ENCODE results near the gene GRID1. TPM values are rescaled to one million over a fixed set of nuclear protein-coding genes. Genes with fewer than 3 reads are reported as not detected.

GRID1 gene
- total and polyA plus RNA-seq, 10 of the 15 experiments (the other 5 are each of a cell fraction or from before 2014, with no cell fraction given) = 0.04 to 0.62 (median 0.08) TPM; not detected in 5

DNA sequence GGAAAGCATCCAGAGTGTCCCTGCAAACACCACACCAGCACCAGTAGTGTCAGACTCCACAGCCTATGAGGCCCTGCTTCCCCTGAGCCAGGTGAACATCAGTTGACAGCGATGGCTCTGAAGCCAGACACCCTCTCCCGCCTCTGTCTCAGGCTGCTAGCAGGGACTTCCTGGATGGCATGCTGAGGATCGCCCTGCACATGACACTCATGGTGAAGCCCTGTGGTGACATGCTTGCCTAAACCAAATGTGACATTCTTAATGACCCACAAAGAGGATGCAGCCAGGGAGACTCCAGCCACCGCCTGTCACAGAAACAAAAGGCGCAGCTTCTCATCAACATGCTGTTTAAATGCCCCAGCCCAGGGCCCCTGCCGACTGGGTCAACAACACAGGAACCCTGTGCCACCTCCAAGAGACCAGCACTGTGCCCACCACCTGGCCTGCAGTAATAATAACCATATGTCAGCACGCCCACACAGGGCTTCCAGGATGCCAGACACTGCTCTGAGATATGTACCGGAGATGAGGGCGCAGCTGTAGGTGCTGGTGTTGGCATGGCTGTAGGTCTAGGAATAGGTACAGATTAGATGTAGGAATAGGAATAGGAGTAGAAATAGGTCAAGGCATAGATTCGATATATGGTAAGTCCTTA lies 81.3 kb downstream of the GRID1 start:
- Histone ChIP-seq H3K4me2 (ENCODE audit: control insufficient read depth, insufficient read depth) (no peak overlapping the region), H4K20me1 (ENCODE audit: control insufficient read depth, insufficient read depth) (no peaks in the 10 kb centered on the region; the same call in 1 of the 2 replicates), H3K27ac (ENCODE audit: control insufficient read depth, insufficient read depth) (no peak overlapping the region), H3K36me3 (ENCODE audit: control insufficient read depth in 2 of 2, insufficient read depth in 2 of 2, low read length in 1 of 2) (no peaks in the 10 kb centered on the region), H3K4me1 (ENCODE audit: control insufficient read depth, insufficient read depth, low read length) (no peaks in the 10 kb centered on the region), H3K9ac (ENCODE audit: control insufficient read depth, insufficient read depth, low read length) (no peak overlapping the region), H3K27me3 (replicated peaks in 1 of 2; ENCODE audit: control insufficient read depth in 2 of 2, insufficient read depth in 2 of 2, low read length in 1 of 2) (no peaks in the 10 kb centered on the region; a peak in 1 of 4 replicates), H3K9me3 (replicated peaks; ENCODE audit: control insufficient read depth, insufficient read depth, low read length) (no peaks in the 10 kb centered on the region), H3K79me2 (ENCODE audit: control insufficient read depth, insufficient read depth, low read length) (no peaks in the 10 kb centered on the region), H2AFZ (ENCODE audit: control insufficient read depth, low read depth, low read length) (no peak overlapping the region), H3K4me3 (no peak overlapping the region)
- BruUV-seq (replicated peaks) = no TSS peak
- ATAC-seq = no peak
- in situ Hi-C loops (cut with MboI) = no loop called here
- ChIA-PET RAD21 (ENCODE audit: unreplicated experiment) (no interaction called here), SMC1A (ENCODE audit: uncharacterized antibody, unreplicated experiment) (no interaction called here), CTCF (no interaction called here), POLR2A (no interaction called here)
- TF ChIP-seq GABPA (IDR thresholded peaks at IDR 0.05; ENCODE audit: low read depth) (no peak), HDGF (IDR thresholded peaks at IDR 0.05) (no peak), KDM1A (IDR thresholded peaks at IDR 0.05; ENCODE audit: borderline replicate concordance) (no peak), MYC (IDR thresholded peaks at IDR 0.05; ENCODE audit: insufficient read depth, insufficient read length, insufficient replicate concordance, low read length, severe bottlenecking) (no peak), CBX3 (IDR thresholded peaks at IDR 0.05; ENCODE audit: borderline replicate concordance, low read depth) (no peak), FOS (IDR thresholded peaks at IDR 0.05; ENCODE audit: borderline replicate concordance, extremely low read depth, insufficient read length) (no peak), ZNF217 (IDR thresholded peaks at IDR 0.05) (no peak), YY1 (IDR thresholded peaks at IDR 0.05; ENCODE audit: low read depth, low read length) (no peak)
- TF ChIP-seq, protein P1, sequence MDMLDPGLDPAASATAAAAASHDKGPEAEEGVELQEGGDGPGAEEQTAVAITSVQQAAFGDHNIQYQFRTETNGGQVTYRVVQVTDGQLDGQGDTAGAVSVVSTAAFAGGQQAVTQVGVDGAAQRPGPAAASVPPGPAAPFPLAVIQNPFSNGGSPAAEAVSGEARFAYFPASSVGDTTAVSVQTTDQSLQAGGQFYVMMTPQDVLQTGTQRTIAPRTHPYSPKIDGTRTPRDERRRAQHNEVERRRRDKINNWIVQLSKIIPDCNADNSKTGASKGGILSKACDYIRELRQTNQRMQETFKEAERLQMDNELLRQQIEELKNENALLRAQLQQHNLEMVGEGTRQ (IDR thresholded peaks at IDR 0.05; ENCODE audit: borderline replicate concordance, low read depth, low read length) = no peak
- TF ChIP-seq, protein P2, sequence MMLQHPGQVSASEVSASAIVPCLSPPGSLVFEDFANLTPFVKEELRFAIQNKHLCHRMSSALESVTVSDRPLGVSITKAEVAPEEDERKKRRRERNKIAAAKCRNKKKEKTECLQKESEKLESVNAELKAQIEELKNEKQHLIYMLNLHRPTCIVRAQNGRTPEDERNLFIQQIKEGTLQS (IDR thresholded peaks at IDR 0.05; ENCODE audit: borderline replicate concordance, extremely low read depth, low read depth, low read length) = no peak
- TF ChIP-seq, protein P3, sequence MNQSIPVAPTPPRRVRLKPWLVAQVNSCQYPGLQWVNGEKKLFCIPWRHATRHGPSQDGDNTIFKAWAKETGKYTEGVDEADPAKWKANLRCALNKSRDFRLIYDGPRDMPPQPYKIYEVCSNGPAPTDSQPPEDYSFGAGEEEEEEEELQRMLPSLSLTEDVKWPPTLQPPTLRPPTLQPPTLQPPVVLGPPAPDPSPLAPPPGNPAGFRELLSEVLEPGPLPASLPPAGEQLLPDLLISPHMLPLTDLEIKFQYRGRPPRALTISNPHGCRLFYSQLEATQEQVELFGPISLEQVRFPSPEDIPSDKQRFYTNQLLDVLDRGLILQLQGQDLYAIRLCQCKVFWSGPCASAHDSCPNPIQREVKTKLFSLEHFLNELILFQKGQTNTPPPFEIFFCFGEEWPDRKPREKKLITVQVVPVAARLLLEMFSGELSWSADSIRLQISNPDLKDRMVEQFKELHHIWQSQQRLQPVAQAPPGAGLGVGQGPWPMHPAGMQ (IDR thresholded peaks at IDR 0.05; ENCODE audit: borderline replicate concordance) = no peak
- DNase-seq (ENCODE audit: low read depth, low spot score) = no peak
- FAIRE-seq = no peak
- intact Hi-C loops (cut with micrococcal nuclease; ENCODE audit: unreplicated experiment) = no loop called here
- WGBS (ENCODE audit: insufficient coverage, insufficient replicate concordance, low lambda C conversion rate, missing lambda C conversion rate) = 44% methylated on average over 10 of the region's 10 CpGs
